PC-9 (cell line): ENCODE measurements around the gene KMT2D.

ENCODE experiments used
- CTCF ChIP-seq: fragments of 200-600 bp; sonication (generic); conservative IDR thresholded peaks from 2 replicates; pipeline ENCODE4 v1.6.1; 2017; ENCODE audit warnings: mixed run types, antibody characterized with exemption, mild to moderate bottlenecking, moderate library complexity
- EZH2 ChIP-seq: fragments of 200-600 bp; sonication (generic); IDR thresholded peaks from 2 replicates; pipeline ENCODE4 v1.8.0; 2017; ENCODE audit warnings: antibody characterized with exemption, low read depth

DNA sequence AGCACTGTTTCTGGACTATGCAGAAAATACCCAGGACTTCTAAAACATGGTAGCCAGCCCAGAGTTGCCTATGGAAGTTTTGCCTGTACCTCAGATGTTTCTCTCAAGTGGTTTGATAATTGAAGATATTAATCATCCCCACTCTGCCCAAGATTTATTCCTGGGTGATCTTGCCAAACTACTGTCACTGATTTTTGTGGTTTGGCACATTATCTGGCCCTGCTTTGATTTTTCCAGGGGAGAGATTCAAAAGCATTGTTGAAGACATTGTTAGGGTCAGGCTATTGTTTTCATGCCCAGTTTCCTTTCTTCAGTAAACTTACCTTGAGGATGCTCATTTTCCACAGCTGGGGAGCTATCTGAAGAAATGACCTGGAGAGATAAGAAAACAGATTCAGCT, 47.9 kb downstream of the KMT2D start:
- TF ChIP-seq CTCF (no peak), EZH2 (no peak)
